OCI-LY3 (cell line): ENCODE measurements around the gene NFE2.

Experiments used
- EZH2phosphoT487 ChIP-seq: fragments of 200-600 bp; shearing (Covaris generic); IDR thresholded peaks from 2 replicates; pipeline ENCODE4 v1.6.1; 2018; ENCODE audit warnings: antibody characterized with exemption, mixed run types, low read depth
- TF ChIP-seq, protein P1 (sequence below): fragments of 200-600, 300-600 bp; sonication (generic); IDR thresholded peaks from 2 replicates; pipeline ENCODE4 v1.5.1; 2014; ENCODE audit warnings: antibody characterized with exemption, low read length, low read depth

DNA sequence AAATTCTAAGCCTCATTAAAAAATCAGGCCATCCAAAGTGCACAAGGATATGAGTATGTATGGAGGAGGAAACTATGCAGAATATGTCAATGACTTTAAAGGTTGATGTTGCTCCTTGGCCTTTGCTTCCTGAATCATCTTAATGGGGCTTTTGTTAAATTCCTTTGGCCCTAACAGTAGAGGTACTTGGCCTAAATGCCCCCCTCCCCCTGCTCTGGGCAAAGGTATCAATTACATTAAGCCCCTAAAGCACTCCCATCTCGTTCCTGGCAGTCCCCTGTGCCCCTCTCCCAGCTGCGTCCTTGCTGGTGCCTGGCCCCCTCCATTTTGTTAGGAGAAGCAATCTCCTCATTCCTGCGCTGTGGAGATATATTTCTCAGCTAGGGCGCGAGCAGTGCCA, 28.9 kb upstream of the NFE2 start:
- TF ChIP-seq, protein P1, sequence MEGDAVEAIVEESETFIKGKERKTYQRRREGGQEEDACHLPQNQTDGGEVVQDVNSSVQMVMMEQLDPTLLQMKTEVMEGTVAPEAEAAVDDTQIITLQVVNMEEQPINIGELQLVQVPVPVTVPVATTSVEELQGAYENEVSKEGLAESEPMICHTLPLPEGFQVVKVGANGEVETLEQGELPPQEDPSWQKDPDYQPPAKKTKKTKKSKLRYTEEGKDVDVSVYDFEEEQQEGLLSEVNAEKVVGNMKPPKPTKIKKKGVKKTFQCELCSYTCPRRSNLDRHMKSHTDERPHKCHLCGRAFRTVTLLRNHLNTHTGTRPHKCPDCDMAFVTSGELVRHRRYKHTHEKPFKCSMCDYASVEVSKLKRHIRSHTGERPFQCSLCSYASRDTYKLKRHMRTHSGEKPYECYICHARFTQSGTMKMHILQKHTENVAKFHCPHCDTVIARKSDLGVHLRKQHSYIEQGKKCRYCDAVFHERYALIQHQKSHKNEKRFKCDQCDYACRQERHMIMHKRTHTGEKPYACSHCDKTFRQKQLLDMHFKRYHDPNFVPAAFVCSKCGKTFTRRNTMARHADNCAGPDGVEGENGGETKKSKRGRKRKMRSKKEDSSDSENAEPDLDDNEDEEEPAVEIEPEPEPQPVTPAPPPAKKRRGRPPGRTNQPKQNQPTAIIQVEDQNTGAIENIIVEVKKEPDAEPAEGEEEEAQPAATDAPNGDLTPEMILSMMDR, result no peak
- no peak for TF ChIP-seq EZH2phosphoT487
